Measurements from ENCODE around the gene TOLLIP.
"Not testable (repeated sequence)": the region's sequence is repeated elsewhere in the genome, so short reads cannot be mapped to it uniquely, and the experiment has no call there.

TOLLIP gene

GRCh38 chr11:1246301-1246700 lies 63.1 kb downstream of the TOLLIP start:
- not testable (repeated sequence) for DNase-seq (ENCODE audit: low read depth)

GRCh38 chr11:1245717-1246116 lies 63.7 kb downstream of the TOLLIP start:
- DNase-seq (ENCODE audit: low read depth): not testable (repeated sequence)

- not testable (repeated sequence) for DNase-seq (ENCODE audit: low read depth)
Observed at GRCh38 chr11:1244557-1244956, 64.9 kb downstream of the TOLLIP start.

- not testable (repeated sequence) for DNase-seq (ENCODE audit: low read depth)
Observed at GRCh38 chr11:1243521-1243920, 65.9 kb downstream of the TOLLIP start.

GRCh38 chr11:1242751-1243150 lies 66.7 kb downstream of the TOLLIP start:
- not testable (repeated sequence) for DNase-seq (ENCODE audit: low read depth)

- no peak for DNase-seq (ENCODE audit: low read depth)
Observed at GRCh38 chr11:1242289-1242688, 67.1 kb downstream of the TOLLIP start.

- DNase-seq (ENCODE audit: low read depth): no peak
Observed at GRCh38 chr11:1241706-1242105, 67.7 kb downstream of the TOLLIP start.

- DNase-seq (ENCODE audit: low read depth): no peak
Observed at GRCh38 chr11:1240771-1241170, 68.7 kb downstream of the TOLLIP start.

- no peak for DNase-seq (ENCODE audit: low read depth)
Observed at GRCh38 chr11:1239596-1240205, 69.7 kb downstream of the TOLLIP start.

GRCh38 chr11:1238767-1239595 lies 70.5 kb downstream of the TOLLIP start:
- no peak for DNase-seq (ENCODE audit: low read depth)

- DNase-seq (ENCODE audit: low read depth): no peak
Observed at GRCh38 chr11:1237851-1238250, 71.6 kb downstream of the TOLLIP start.

- no peak for DNase-seq (ENCODE audit: low read depth)
Observed at GRCh38 chr11:1237128-1237580, 72.3 kb downstream of the TOLLIP start.

GRCh38 chr11:1236316-1237127 lies 72.9 kb downstream of the TOLLIP start:
- no peak for DNase-seq (ENCODE audit: low read depth)

- no peak for DNase-seq (ENCODE audit: low read depth)
Observed at GRCh38 chr11:1235901-1236315, 73.5 kb downstream of the TOLLIP start.

- DNase-seq (ENCODE audit: low read depth): no peak
Observed at GRCh38 chr11:1235306-1235900, 74.0 kb downstream of the TOLLIP start.

- no peak for DNase-seq (ENCODE audit: low read depth)
Observed at GRCh38 chr11:1234771-1235305, 74.6 kb downstream of the TOLLIP start.

GRCh38 chr11:1234054-1234720 lies 75.2 kb downstream of the TOLLIP start:
- DNase-seq (ENCODE audit: low read depth): no peak

- no peak for DNase-seq (ENCODE audit: low read depth)
Observed at GRCh38 chr11:1233351-1234053, 75.9 kb downstream of the TOLLIP start.

- no peak for DNase-seq (ENCODE audit: low read depth)
Observed at GRCh38 chr11:1232883-1233321, 76.5 kb downstream of the TOLLIP start.
